IMR-90 (cell line): Measurements from ENCODE around the gene LRRC56. TPM values are rescaled to one million over a fixed set of nuclear protein-coding genes. Genes with fewer than 3 reads are reported as not detected.
A peak's percentile ranks its signal among the peaks of the same experiment; 100 is the strongest.

Experiments used
- ATAC-seq: fragments of 200-7000 bp; cut with Tn5 transposase; 2 replicates; pipeline ENCODE4 v1.9.1; 2020; ENCODE audit warnings: low read depth, mild to moderate bottlenecking, moderate library complexity
- BruUV-seq: library from RNA; stranded (reverse); fragments of 400-500 nt; replicated peaks from 2 replicates; lab custom pipeline; 2021; lab: Mats Ljungman, UMichigan
- CTCF ChIA-PET: fragments of 300-600 bp; formaldehyde crosslinking; extraction: SDS; loops from one replicate; lab custom pipeline; 2021; ENCODE audit warnings: antibody characterized with exemption; lab: Yijun Ruan, JAX
- POLR2A ChIA-PET: fragments of 300-600 bp; sonication (Branson Sonifier 250); formaldehyde crosslinking; loops from one replicate; lab custom pipeline; 2022; ENCODE audit warnings: antibody characterized with exemption; ENCODE audit not compliant: unreplicated experiment; lab: Charles Lee
- DNase-seq: peaks from one replicate; pipeline ENCODE4 v3.0.0; 2013
- H2AFZ ChIP-seq: replicated peaks from 2 replicates; pipeline ENCODE3; 2013; ENCODE audit warnings: low read length, mild to moderate bottlenecking; ENCODE audit not compliant: poor library complexity
- H2AK5ac ChIP-seq: 2 replicates; pipeline ENCODE4 v1.6.1; 2013; ENCODE audit warnings: low read depth, low read length, inconsistent platforms
- H2AK9ac ChIP-seq: replicated peaks from 2 replicates; pipeline ENCODE3; 2013; ENCODE audit warnings: mild to moderate bottlenecking, low read depth, low read length, moderate library complexity; ENCODE audit not compliant: poor library complexity
- H2BK120ac ChIP-seq: 2 replicates; pipeline ENCODE4 v1.6.1; 2013; ENCODE audit warnings: low read depth, low read length, inconsistent platforms
- H2BK15ac ChIP-seq: 3 replicates; pipeline ENCODE4 v1.6.1; 2013; ENCODE audit warnings: low read depth, low read length, inconsistent platforms
- H2BK20ac ChIP-seq: 2 replicates; pipeline ENCODE4 v1.6.1; 2013; ENCODE audit warnings: low read depth, mild to moderate bottlenecking, inconsistent platforms, low read length, moderate library complexity
- H2BK5ac ChIP-seq: 2 replicates; pipeline ENCODE4 v1.6.1; 2013; ENCODE audit warnings: mild to moderate bottlenecking, low read depth, low read length, inconsistent platforms; ENCODE audit not compliant: poor library complexity, severe bottlenecking
- H3K14ac ChIP-seq: replicated peaks from 2 replicates; pipeline ENCODE4 v1.6.1; 2013; ENCODE audit warnings: low read depth, low read length, inconsistent platforms
- H3K18ac ChIP-seq: 2 replicates; pipeline ENCODE4 v1.6.1; 2013; ENCODE audit warnings: low read depth, low read length, control low read depth
- H3K23ac ChIP-seq: 2 replicates; pipeline ENCODE4 v1.6.1; 2013; ENCODE audit warnings: low read depth, low read length, inconsistent platforms
- H3K27ac ChIP-seq: 2 replicates; pipeline ENCODE4 v1.5.1; 2013; ENCODE audit warnings: mild to moderate bottlenecking, control low read depth, low read length; ENCODE audit not compliant: insufficient read depth
- H3K27me3 ChIP-seq: 2 replicates; pipeline ENCODE4 v1.6.1; 2013; ENCODE audit warnings: low read length; ENCODE audit not compliant: control insufficient read depth, insufficient read depth
- H3K36me3 ChIP-seq: 2 replicates; pipeline ENCODE4 v1.6.1; 2013; ENCODE audit warnings: low read length, mixed read lengths; ENCODE audit not compliant: control insufficient read depth, insufficient read depth
- H3K4ac ChIP-seq: 2 replicates; pipeline ENCODE4 v1.6.1; 2013; ENCODE audit warnings: low read depth, low read length, inconsistent platforms
- H3K4me1 ChIP-seq: 2 replicates; pipeline ENCODE4 v1.6.1; 2013; ENCODE audit warnings: low read length, mixed read lengths; ENCODE audit not compliant: control insufficient read depth, insufficient read depth
- H3K4me2 ChIP-seq: 2 replicates; pipeline ENCODE4 v1.6.1; 2013; ENCODE audit warnings: low read depth, mild to moderate bottlenecking, control low read depth, low read length, moderate library complexity
- H3K4me3 ChIP-seq: 2 replicates; pipeline ENCODE4 v1.5.1; 2013; ENCODE audit warnings: low read depth, mild to moderate bottlenecking, control low read depth, low read length, moderate library complexity; ENCODE audit not compliant: insufficient read depth
- H3K56ac ChIP-seq: 2 replicates; pipeline ENCODE4 v1.6.1; 2013; ENCODE audit warnings: low read length, inconsistent platforms; ENCODE audit not compliant: insufficient read depth; ENCODE audit errors: extremely low read depth
- H3K79me1 ChIP-seq, 2 experiments: 2 replicates each; pipeline ENCODE4 v1.6.1; 2013; ENCODE audit warnings: low read length in 2 of 2, inconsistent platforms in 1 of 2, low read depth in 1 of 2
- H3K9ac ChIP-seq: 2 replicates; pipeline ENCODE4 v1.6.1; 2013; ENCODE audit warnings: low read depth, low read length, control low read depth
- H3K9me1 ChIP-seq: 2 replicates; pipeline ENCODE4 v1.6.1; 2013; ENCODE audit warnings: low read length, inconsistent platforms; ENCODE audit not compliant: insufficient read depth
- H3K9me3 ChIP-seq: 2 replicates; pipeline ENCODE4 v1.6.1; 2013; ENCODE audit warnings: low read length; ENCODE audit not compliant: control insufficient read depth, insufficient read depth
- H4K20me1 ChIP-seq: 2 replicates; pipeline ENCODE4 v1.6.1; 2013; ENCODE audit warnings: low read length, inconsistent platforms; ENCODE audit not compliant: insufficient read depth
- H4K5ac ChIP-seq: 2 replicates; pipeline ENCODE4 v1.6.1; 2013; ENCODE audit warnings: mild to moderate bottlenecking, low read depth, low read length, control low read depth
- H4K8ac ChIP-seq, 2 experiments: 2 replicates each; pipeline ENCODE4 v1.6.1; 2013; ENCODE audit warnings: low read depth in 2 of 2, low read length in 2 of 2, control low read depth in 1 of 2, inconsistent platforms in 1 of 2
- H4K91ac ChIP-seq: 2 replicates; pipeline ENCODE4 v1.6.1; 2013; ENCODE audit warnings: low read depth, low read length, inconsistent platforms; ENCODE audit not compliant: insufficient read depth
- FOS ChIP-seq: fragments of 150-350 bp; IDR thresholded peaks from 2 replicates; pipeline ENCODE4 v1.6.1; 2016; ENCODE audit warnings: low read depth, low read length
- WGBS, 2 experiments: methylation state at CpG; one replicate each; pipeline versions ENCODE4 v1.1.5 to v1.1.7; 2013; ENCODE audit warnings: missing lambda C conversion rate in 2 of 2; ENCODE audit not compliant: insufficient read length in 1 of 2; ENCODE audit errors: extremely low coverage in 2 of 2; 5-methylcytosine and 5-hydroxymethylcytosine counted together
- dilution Hi-C: fragments of 300-500 bp; cut with HindIII; formaldehyde crosslinking; loops from one replicate; pipeline ENCODE4 v1.14.3; 2018; ENCODE audit warnings: low sequenced_read_pairs; ENCODE audit not compliant: unreplicated experiment
- in situ Hi-C: fragments of 300-500 bp; cut with MboI; formaldehyde crosslinking; loops from 3 replicates; pipeline ENCODE4 v1.14.3; 2019; ENCODE audit warnings: low sequenced_read_pairs, inconsistent platforms, mixed read lengths
- intact Hi-C: fragments of 100-400 bp; cut with micrococcal nuclease; formaldehyde crosslinking; loops from 2 replicates; pipeline ENCODE4 v1.10.0; 2022
- polyA plus RNA-seq, 3 experiments: library from polyadenylated mRNA; depleted of rRNA; stranded (reverse); fragments of >200 nt; gene quantifications; 2 replicates each; pipeline ENCODE4 v1.2.3, GENCODE V29; 2012; ENCODE audit warnings: low replicate concordance in 1 of 3
- total RNA-seq: library from RNA; depleted of rRNA; stranded (reverse); fragments of >200 nt; gene quantifications from 2 replicates; pipeline ENCODE4 v1.2.3, GENCODE V29; 2012

LRRC56 gene
- total and polyA plus RNA-seq, 2 of the 4 experiments (the other 2 are of a cell fraction): 0.36 to 1.3 TPM

DNA sequence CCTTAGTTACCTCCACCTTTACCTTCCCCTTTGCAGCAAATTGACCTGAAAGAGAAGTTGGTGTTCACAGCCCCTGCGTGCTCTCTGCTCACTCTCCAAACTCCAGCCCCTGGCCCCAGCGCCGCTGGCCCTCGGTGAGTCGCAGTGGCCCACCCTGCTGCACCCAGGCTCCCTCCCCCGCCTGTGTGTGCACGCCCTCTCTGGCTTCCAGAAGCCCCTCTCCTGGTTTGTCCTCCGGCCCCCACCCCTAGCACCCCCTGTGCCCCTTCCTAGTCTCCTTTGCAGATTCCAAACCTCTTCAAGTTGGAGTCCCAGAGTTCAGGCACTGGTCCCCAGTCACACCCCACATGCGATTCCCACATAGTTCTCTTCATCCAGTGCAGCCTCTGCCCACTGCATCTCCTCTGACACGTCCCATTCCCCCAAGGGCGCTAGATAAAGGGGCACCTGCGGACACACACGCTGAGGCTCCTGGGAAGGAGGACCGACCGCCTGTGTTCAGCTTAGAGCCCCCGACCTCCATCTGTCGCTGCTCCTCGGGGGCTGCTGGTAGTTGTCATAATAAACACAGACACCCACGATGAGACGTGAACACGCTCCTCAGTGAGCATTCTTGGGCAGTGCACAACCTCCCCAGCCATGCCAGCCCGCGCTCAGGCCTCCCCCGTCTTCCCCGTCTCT, 37.4 kb downstream of the LRRC56 start:
- Histone ChIP-seq H3K36me3 (peaks cover 3% of the 10 kb centered on the region; the same call in 1 of the 2 replicates), H4K8ac (0 out of 4 replicates have a peak overlapping the region, but pooled peaks of 1 of the 2 experiments have one; percentile 4), H3K56ac (no peak overlapping the region), H2AFZ (peak overlapping the region; percentile 96), H3K79me1 (peaks cover 2 to 20% of the 10 kb centered on the region in 2 experiments; a peak in 3 of 4 replicates), H3K9ac (peak overlapping the region; percentile 4; the same call in 1 of the 2 replicates), H3K27me3 (no peaks in the 10 kb centered on the region; the same call in 1 of the 2 replicates), H4K91ac (no peak overlapping the region), H3K4me3 (peak overlapping the region; percentile 96), H4K20me1 (peaks cover 37% of the 10 kb centered on the region), H3K27ac (no peak overlapping the region), H2BK20ac (no peak overlapping the region), H3K4me1 (peaks cover 15% of the 10 kb centered on the region), H2BK15ac (no peak overlapping the region), H2BK5ac (no peak overlapping the region), H4K5ac (no peak overlapping the region), H2AK9ac (peak overlapping the region; percentile 28), H3K14ac (peak overlapping the region; percentile 51), H3K23ac (peak overlapping the region; percentile 49; the same call in 1 of the 2 replicates), H3K9me1 (peaks cover 15% of the 10 kb centered on the region), H2AK5ac (peak overlapping the region; percentile 29; the same call in 1 of the 2 replicates), H3K9me3 (no peaks in the 10 kb centered on the region), H3K18ac (no peak overlapping the region), H2BK120ac (no peak overlapping the region), H3K4me2 (peak overlapping the region; percentile 92), H3K4ac (peak overlapping the region; percentile 19; the same call in 1 of the 2 replicates)
- in situ Hi-C loops (no loop called here), dilution Hi-C loops (no loop called here), intact Hi-C loops (no loop called here)
- DNase-seq (no peak), ATAC-seq (peak; percentile 0; the same call in 1 of the 2 replicates)
- TF ChIP-seq FOS: no peak
- 10% methylated on average over 12 of the region's 25 CpGs; no CpG with 5 or more reads in 1 of the 2 experiments for WGBS, 2 experiments
- CTCF ChIA-PET: no interaction called here
- POLR2A ChIA-PET: no interaction called here
- BruUV-seq: no TSS peak
